ENCODE measurements around the gene PLXNA4.

DNA sequence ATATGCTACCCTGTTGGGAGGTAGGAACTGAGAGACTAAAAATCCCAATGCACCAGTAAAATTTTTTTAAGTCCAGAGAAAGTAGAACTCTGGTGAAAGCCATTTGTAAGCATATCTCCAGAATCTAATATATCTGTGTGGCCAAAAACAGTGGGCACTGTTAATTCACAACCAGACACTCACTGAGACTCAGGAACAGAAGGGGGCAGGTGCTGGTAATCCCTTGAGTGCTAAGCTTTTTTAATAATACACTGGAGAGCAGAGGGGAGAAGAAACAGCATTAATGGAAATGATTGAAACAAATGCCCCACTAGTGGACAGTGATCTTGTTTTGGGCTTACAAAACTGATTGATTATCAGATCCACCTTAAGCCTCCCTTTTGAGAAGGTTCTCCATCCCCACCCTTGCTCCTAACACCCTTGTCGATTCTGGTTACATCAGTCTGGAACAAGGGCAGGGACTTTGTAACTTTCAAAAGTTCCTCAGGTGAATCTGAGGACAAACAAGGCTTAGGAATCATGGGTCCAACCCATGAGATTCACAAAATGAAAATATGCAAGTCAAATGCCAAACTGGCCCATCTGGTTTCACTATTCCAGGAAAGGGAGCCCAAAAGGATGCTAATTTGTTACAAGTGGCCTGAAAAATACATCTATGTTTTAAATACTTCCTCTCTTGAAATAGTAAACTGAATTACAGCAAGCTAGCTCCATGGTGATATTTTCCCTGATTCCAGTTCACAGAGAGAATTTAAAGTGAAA, 29.7 kb downstream of the PLXNA4 start:
- no peak for TF ChIP-seq CTCF (IDR thresholded peaks at IDR 0.05; ENCODE audit: low read depth, low read length)
- TF ChIP-seq EZH2phosphoT487 (IDR thresholded peaks at IDR 0.05; ENCODE audit: low read depth) = no peak
